GM12874 (cell line): ENCODE results near the gene SELPLG.

ENCODE experiments used
- TF ChIP-seq, protein P1 (sequence below): IDR thresholded peaks from 2 replicates; pipeline ENCODE4 v1.5.1; 2011; ENCODE audit warnings: low read depth, mild to moderate bottlenecking, control low read depth, low read length, moderate library complexity; ENCODE audit not compliant: insufficient read depth

The SELPLG gene

DNA sequence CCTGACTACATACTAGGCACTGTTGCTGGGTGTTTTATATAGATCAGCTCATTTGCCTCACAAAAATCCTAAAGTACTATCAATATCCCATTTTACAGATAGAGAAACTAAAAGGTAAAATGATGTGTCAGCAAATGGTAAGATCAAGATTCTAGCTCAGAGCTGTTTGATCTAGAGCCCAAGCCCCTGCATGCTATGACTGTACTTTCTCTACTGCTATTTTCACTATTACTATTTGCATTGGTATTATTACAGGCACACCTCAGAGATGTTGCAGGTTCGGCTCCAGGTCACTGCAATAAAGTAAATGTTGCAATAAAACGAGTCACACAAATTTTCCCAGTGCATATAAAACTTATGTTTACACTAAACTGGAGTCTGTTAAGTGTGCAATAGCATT is 60.4 kb downstream of the SELPLG start:
- TF ChIP-seq, protein P1, sequence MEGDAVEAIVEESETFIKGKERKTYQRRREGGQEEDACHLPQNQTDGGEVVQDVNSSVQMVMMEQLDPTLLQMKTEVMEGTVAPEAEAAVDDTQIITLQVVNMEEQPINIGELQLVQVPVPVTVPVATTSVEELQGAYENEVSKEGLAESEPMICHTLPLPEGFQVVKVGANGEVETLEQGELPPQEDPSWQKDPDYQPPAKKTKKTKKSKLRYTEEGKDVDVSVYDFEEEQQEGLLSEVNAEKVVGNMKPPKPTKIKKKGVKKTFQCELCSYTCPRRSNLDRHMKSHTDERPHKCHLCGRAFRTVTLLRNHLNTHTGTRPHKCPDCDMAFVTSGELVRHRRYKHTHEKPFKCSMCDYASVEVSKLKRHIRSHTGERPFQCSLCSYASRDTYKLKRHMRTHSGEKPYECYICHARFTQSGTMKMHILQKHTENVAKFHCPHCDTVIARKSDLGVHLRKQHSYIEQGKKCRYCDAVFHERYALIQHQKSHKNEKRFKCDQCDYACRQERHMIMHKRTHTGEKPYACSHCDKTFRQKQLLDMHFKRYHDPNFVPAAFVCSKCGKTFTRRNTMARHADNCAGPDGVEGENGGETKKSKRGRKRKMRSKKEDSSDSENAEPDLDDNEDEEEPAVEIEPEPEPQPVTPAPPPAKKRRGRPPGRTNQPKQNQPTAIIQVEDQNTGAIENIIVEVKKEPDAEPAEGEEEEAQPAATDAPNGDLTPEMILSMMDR = no peak

DNA sequence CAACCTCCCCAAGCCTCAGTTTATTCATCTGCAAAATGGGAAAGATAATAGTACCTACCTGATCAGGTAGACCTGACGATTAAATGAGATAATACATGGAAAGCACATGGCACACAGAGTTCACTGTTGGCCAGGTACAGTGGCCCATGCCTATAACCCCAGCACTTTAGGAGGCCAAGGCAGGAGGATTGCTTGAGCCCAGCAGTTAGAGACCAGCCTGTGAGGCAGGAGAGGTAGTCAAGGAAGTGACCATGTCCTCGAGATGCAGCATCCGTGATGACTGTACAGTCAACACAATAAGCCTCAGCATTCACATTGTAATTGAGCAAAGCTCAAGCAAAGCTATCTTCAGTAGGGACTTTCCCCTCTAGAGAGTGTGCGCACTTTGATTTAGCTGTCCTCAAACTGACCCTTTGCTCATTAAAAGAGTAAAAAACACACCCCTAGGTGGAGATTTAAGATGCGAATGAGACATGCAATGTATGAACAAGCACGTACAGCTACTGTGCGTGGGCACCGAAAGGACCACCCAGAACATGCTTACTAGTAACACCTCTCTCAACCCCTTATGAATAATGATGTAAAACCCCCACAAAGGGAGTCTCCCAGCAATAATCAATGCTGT is 61.4 kb downstream of the SELPLG start:
- TF ChIP-seq, protein P1 = no peak
